CD14-positive monocyte (primary cell): Measurements from ENCODE around the gene GPSM3. TPM values are rescaled to one million over a fixed set of nuclear protein-coding genes. Genes with fewer than 3 reads are reported as not detected.

ENCODE experiments used
- polyA plus RNA-seq, 3 donors: library from polyadenylated mRNA; depleted of rRNA in 1 of 3; unstranded in 2 of 3; stranded (reverse) in 1 of 3; fragments of 300-500 nt in 2 of 3; fragments of >200 nt in 1 of 3; fragmentation: Illumina TruSeq in 2 of 3; gene quantifications; 1 replicate in 2 of 3; 2 replicates in 1 of 3; pipeline ENCODE4 v1.2.3, GENCODE V29; 2012 to 2021
- small RNA-seq: library from RNA; depleted of rRNA; stranded (forward); fragments of <200 nt; gene quantifications from one replicate; pipeline ENCODE3, GENCODE V24; 2012; ENCODE audit warnings: low read depth; ENCODE audit not compliant: insufficient read length

Gene GPSM3
- polyA plus RNA-seq, 3 donors: 86.1 to 340 (median 101) TPM

Small RNAs within 50 kb of the gene (small RNA-seq; reads per million reads assigned to genes)
- gene AL662884.1 (not detected), gene MIR6833 (not detected)

Other genes with a start within 250 kb of the GPSM3 start
- gene CFB, start 246.5 kb downstream of the GPSM3 start, polyA plus RNA-seq: 1 to 10 TPM in 1 of 3 donors, under 1 TPM in 1, not detected in 1; 0.37 to 2.2 TPM
- gene NELFE, start 233.7 kb downstream of the GPSM3 start, polyA plus RNA-seq: 10 to 100 TPM; 48.8 to 74.4 (median 61.4) TPM
- 10 to 100 TPM; 13.2 to 72.1 (median 13.2) TPM for gene SKIC2, start 233.5 kb downstream of the GPSM3 start, polyA plus RNA-seq
- 10 to 100 TPM in 2 of 3 donors, 1 to 10 TPM in 1; 5.5 to 49.6 (median 10.4) TPM for gene DXO, start 220.5 kb downstream of the GPSM3 start, polyA plus RNA-seq
- gene C4A, start 210.6 kb downstream of the GPSM3 start, polyA plus RNA-seq: 10 to 100 TPM in 1 of 3 donors, not detected in 2; 12.6 TPM
- gene C4B, start 177.8 kb downstream of the GPSM3 start, polyA plus RNA-seq: 10 to 100 TPM in 1 of 3 donors, under 1 TPM in 1, not detected in 1; 0.18 to 11.6 TPM
- gene CYP21A2, start 154.2 kb downstream of the GPSM3 start, polyA plus RNA-seq: under 1 TPM in 1 of 3 donors, not detected in 2; 0.16 TPM
- gene TNXB, start 83.3 kb downstream of the GPSM3 start, polyA plus RNA-seq: 1 to 10 TPM in 1 of 3 donors, not detected in 2; 1.2 TPM
- 100 to 1,000 TPM in 1 of 3 donors, 10 to 100 TPM in 2; 15.7 to 147 (median 17.8) TPM for gene ATF6B, start 64.4 kb downstream of the GPSM3 start, polyA plus RNA-seq
- gene FKBPL, start 62.4 kb downstream of the GPSM3 start, polyA plus RNA-seq: 1 to 10 TPM; 1.2 to 2.4 (median 1.8) TPM
- gene PRRT1, start 40.7 kb downstream of the GPSM3 start, polyA plus RNA-seq: not detected
- 1 to 10 TPM; 1.4 to 4.0 (median 1.8) TPM for gene PPT2, start 38.5 kb downstream of the GPSM3 start, polyA plus RNA-seq
- gene EGFL8, start 28.0 kb downstream of the GPSM3 start, polyA plus RNA-seq: 1 to 10 TPM in 1 of 3 donors, under 1 TPM in 1, not detected in 1; 0.22 to 1.8 TPM
- gene AGPAT1, start 16.6 kb downstream of the GPSM3 start, polyA plus RNA-seq: 10 to 100 TPM in 2 of 3 donors, 1 to 10 TPM in 1; 9.9 to 34.4 (median 11.3) TPM
- 100 to 1,000 TPM in 1 of 3 donors, 10 to 100 TPM in 2; 62.2 to 108 (median 83.5) TPM for gene RNF5, start 14.2 kb downstream of the GPSM3 start, polyA plus RNA-seq
- 10 to 100 TPM in 1 of 3 donors, under 1 TPM in 1, not detected in 1; 0.60 to 55.0 TPM for gene AGER, start 8.4 kb downstream of the GPSM3 start, polyA plus RNA-seq
- gene PBX2, start 2.4 kb downstream of the GPSM3 start, polyA plus RNA-seq: 100 to 1,000 TPM in 1 of 3 donors, 1 to 10 TPM in 2; 1.9 to 201 (median 4.0) TPM
- 1 to 10 TPM; 5.2 to 8.1 (median 6.1) TPM for gene NOTCH4, start 31.4 kb upstream of the GPSM3 start, polyA plus RNA-seq
- gene TSBP1, start 179.3 kb upstream of the GPSM3 start, polyA plus RNA-seq: not detected
- not detected for gene BTNL2, start 214.5 kb upstream of the GPSM3 start, polyA plus RNA-seq
- 1,000 to 10,000 TPM; 4,194 to 5,181 (median 4,943) TPM for gene HLA-DRA, start 247.2 kb upstream of the GPSM3 start, polyA plus RNA-seq